Prostate gland (tissue), 2 donors: ENCODE data around the gene NCOA3. TPM values are rescaled to one million over a fixed set of nuclear protein-coding genes. Genes with fewer than 3 reads are reported as not detected.

Experiments
- DNase-seq: peaks from one replicate; pipeline ENCODE4 v3.0.0-alpha.2; 2019; ENCODE audit warnings: low spot score
- H3K27ac ChIP-seq, 2 donors: fragments of 200-600 bp; sonication (generic); 2 replicates each; pipeline ENCODE4 v1.5.1; 2017 to 2019
- H3K27me3 ChIP-seq: fragments of 200-600 bp; sonication (generic); replicated peaks from 2 replicates; pipeline ENCODE4 v1.5.1; 2019; ENCODE audit not compliant: insufficient read depth
- H3K36me3 ChIP-seq, 2 donors: fragments of 200-600 bp; sonication (generic); 1 replicate in 1 of 2; 2 replicates in 1 of 2; pipeline versions ENCODE4 v1.5.1 to v1.8.1; 2017 to 2019
- H3K4me1 ChIP-seq: fragments of 200-600 bp; sonication (generic); replicated peaks from 2 replicates; pipeline ENCODE4 v1.5.1; 2019
- H3K4me3 ChIP-seq, 2 donors: fragments of 200-600 bp; sonication (generic); 2 replicates each; pipeline ENCODE4 v1.5.1; 2017 to 2019
- H3K9me3 ChIP-seq: fragments of 200-600 bp; sonication (generic); 2 replicates; pipeline ENCODE4 v1.5.1; 2017
- CTCF ChIP-seq, 4 experiments: fragments of 200-600 bp in 2 of 4; fragments of 450-650 bp in 2 of 4; sonication (generic) in 2 of 4; IDR thresholded peaks; 1 replicate in 3 of 4; 2 replicates in 1 of 4; pipeline ENCODE4 v1.5.1; 2016 to 2019; ENCODE audit warnings: antibody characterized with exemption in 4 of 4, mild to moderate bottlenecking in 2 of 4, moderate library complexity in 2 of 4
- POLR2A ChIP-seq: fragments of 450-650 bp; IDR thresholded peaks from one replicate; pipeline ENCODE4 v1.6.1; 2016; ENCODE audit warnings: antibody characterized with exemption, mild to moderate bottlenecking
- POLR2AphosphoS5 ChIP-seq: sonication (generic); formaldehyde crosslinking; IDR thresholded peaks from one replicate; pipeline ENCODE4 v1.6.1; 2017; ENCODE audit warnings: antibody characterized with exemption
- WGBS: methylation state at CpG from one replicate; pipeline ENCODE4 v1.1.5; 2018; 5-methylcytosine and 5-hydroxymethylcytosine counted together
- intact Hi-C: fragments of 100-400 bp; cut with DNase I; formaldehyde crosslinking; loops from one replicate; pipeline ENCODE4 v1.14.2; 2022
- total RNA-seq, 2 donors: library from RNA; depleted of rRNA; stranded (reverse); fragments of >200 nt; gene quantifications; one replicate each; pipeline ENCODE4 v1.1.0, GENCODE V29; 2016

The NCOA3 gene
- total RNA-seq, 2 donors from 2014 or later: 21.6 to 35.6 TPM

GRCh38 chr20:47642624-47643023 is 140.9 kb downstream of the NCOA3 start:
- H3K4me3 ChIP-seq: no peak overlapping the region

GRCh38 chr20:47645632-47646031 is 143.9 kb downstream of the NCOA3 start:
- Histone ChIP-seq H3K4me3 (no peak overlapping the region), H3K9me3 (no peaks in the 10 kb centered on the region), H3K36me3 (no peaks in the 10 kb centered on the region), H3K4me1 (no peaks in the 10 kb centered on the region), H3K27me3 (no peaks in the 10 kb centered on the region), H3K27ac (no peak overlapping the region)
- intact Hi-C loops: no loop called here
- no peak for TF ChIP-seq POLR2AphosphoS5
- TF ChIP-seq CTCF (IDR thresholded peaks at IDR 0.05): no peak
- TF ChIP-seq POLR2A: no peak
- no peak for DNase-seq
- 91% methylated on average over 2 of the region's 2 CpGs for WGBS

More at GRCh38 chr20:47642624-47643023, 140.9 kb downstream of the NCOA3 start:
- Histone ChIP-seq H3K27ac (no peak overlapping the region), H3K4me1 (no peaks in the 10 kb centered on the region), H3K9me3 (no peaks in the 10 kb centered on the region), H3K27me3 (no peaks in the 10 kb centered on the region), H3K36me3 (no peaks in the 10 kb centered on the region)
- intact Hi-C loops: no loop called here
- WGBS: 67% methylated on average over 4 of the region's 4 CpGs
- TF ChIP-seq POLR2A (no peak), POLR2AphosphoS5 (peak; percentile 66), CTCF (IDR thresholded peaks at IDR 0.05) (no peak)
- no peak for DNase-seq

- H3K36me3 ChIP-seq: peaks cover 0 to 3% of the 10 kb centered on the region in 2 donors
- WGBS: 92% methylated on average over 7 of the region's 7 CpGs
- TF ChIP-seq POLR2AphosphoS5 (no peak), POLR2A (no peak), CTCF (IDR thresholded peaks at IDR 0.05) (no peak)
Measured at GRCh38 chr20:47647994-47648393, 146.3 kb downstream of the NCOA3 start.

GRCh38 chr20:47648943-47649342 is 147.3 kb downstream of the NCOA3 start:
- Histone ChIP-seq H3K36me3 (peaks cover 0 to 3% of the 10 kb centered on the region in 2 donors), H3K27me3 (no peaks in the 10 kb centered on the region), H3K9me3 (no peaks in the 10 kb centered on the region), H3K4me3 (no peak overlapping the region), H3K27ac (no peak overlapping the region), H3K4me1 (no peaks in the 10 kb centered on the region)
- 79% methylated on average over 6 of the region's 6 CpGs for WGBS
- no peak for TF ChIP-seq POLR2A
- TF ChIP-seq CTCF (IDR thresholded peaks at IDR 0.05): no peak
- TF ChIP-seq POLR2AphosphoS5: no peak
- DNase-seq: no peak
- intact Hi-C loops: no loop called here

More at GRCh38 chr20:47647994-47648393, 146.3 kb downstream of the NCOA3 start:
- Histone ChIP-seq H3K4me1 (no peaks in the 10 kb centered on the region), H3K27ac (no peak overlapping the region), H3K27me3 (no peaks in the 10 kb centered on the region), H3K4me3 (no peak overlapping the region), H3K9me3 (no peaks in the 10 kb centered on the region)
- intact Hi-C loops: no loop called here
- no peak for DNase-seq

- 82% methylated on average over 3 of the region's 3 CpGs for WGBS
- no peak overlapping the region for H3K4me3 ChIP-seq
- TF ChIP-seq POLR2A: no peak
- TF ChIP-seq POLR2AphosphoS5: no peak
- TF ChIP-seq CTCF (IDR thresholded peaks at IDR 0.05): no peak
- H3K27me3 ChIP-seq: no peaks in the 10 kb centered on the region
- H3K27ac ChIP-seq: no peak overlapping the region
- intact Hi-C loops: no loop called here
- DNase-seq: no peak
- no peaks in the 10 kb centered on the region for H3K9me3 ChIP-seq
- no peaks in the 10 kb centered on the region for H3K4me1 ChIP-seq
- peaks cover 0 to 3% of the 10 kb centered on the region in 2 donors for H3K36me3 ChIP-seq
Measured at GRCh38 chr20:47652301-47652700, 150.6 kb downstream of the NCOA3 start.
